PC-3 (cell line): ENCODE results near the gene ZBTB7A.

Experiments
- CTCF ChIP-seq: fragments of 300-600 bp; sonication (generic); conservative IDR thresholded peaks from 2 replicates; pipeline ENCODE4 v1.5.1; 2017; ENCODE audit warnings: antibody characterized with exemption, low read depth, mild to moderate bottlenecking, low read length
- EZH2 ChIP-seq: fragments of 300-600 bp; sonication (generic); IDR thresholded peaks from one replicate; pipeline ENCODE4 v1.6.1; 2017; ENCODE audit warnings: antibody characterized with exemption, mild to moderate bottlenecking, low read length; ENCODE audit not compliant: unreplicated experiment

- TF ChIP-seq CTCF, result no peak
- TF ChIP-seq EZH2, result no peak
Measured at GRCh38 chr19:4113398-4114088, 46.8 kb upstream of the ZBTB7A start.
